GM18868 (cell line): ENCODE data around the gene TRIOBP.
"Not testable (repeated sequence)": the region's sequence is repeated elsewhere in the genome, so short reads cannot be mapped to it uniquely, and the experiment has no call there.

Experiments
- ATAC-seq: cut with Tn5 transposase; IDR thresholded peaks from one replicate; pipeline ENCODE4 v1.9.1; 2021; ENCODE audit warnings: mild to moderate bottlenecking, moderate library complexity; ENCODE audit not compliant: unreplicated experiment

The TRIOBP gene

GRCh38 chr22:37686002-37686982 lies 10.6 kb upstream of the TRIOBP start, which contains the start of gene NOL12:
TSS of gene NOL12 (plus strand) at chr22:37686343. CDS start at chr22:37686393, 50 bp downstream.
- ATAC-seq: peak; percentile 70

DNA sequence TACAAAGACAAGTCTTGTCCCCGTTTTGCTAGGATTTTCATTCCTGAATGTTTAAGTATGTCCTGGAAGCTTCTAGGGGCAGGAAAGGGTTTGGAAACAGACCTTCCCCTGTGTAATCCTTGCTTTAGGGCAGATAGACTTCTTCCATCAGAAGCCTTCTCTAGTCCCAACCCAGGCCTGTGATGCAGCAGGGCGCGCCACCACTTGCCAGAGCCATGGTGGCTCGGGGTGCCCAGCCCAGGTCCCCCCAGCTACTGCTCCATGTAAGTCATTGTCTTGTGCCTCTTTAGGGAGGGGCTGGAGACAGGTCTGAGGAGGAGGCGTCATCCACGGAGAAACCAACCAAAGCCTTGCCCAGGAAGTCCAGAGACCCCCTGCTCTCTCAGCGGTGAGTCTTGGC lies 6.4 kb upstream of the TRIOBP start:
- no peak for ATAC-seq

GRCh38 chr22:37690901-37691504 lies 5.8 kb upstream of the TRIOBP start:
- ATAC-seq: no peak

DNA sequence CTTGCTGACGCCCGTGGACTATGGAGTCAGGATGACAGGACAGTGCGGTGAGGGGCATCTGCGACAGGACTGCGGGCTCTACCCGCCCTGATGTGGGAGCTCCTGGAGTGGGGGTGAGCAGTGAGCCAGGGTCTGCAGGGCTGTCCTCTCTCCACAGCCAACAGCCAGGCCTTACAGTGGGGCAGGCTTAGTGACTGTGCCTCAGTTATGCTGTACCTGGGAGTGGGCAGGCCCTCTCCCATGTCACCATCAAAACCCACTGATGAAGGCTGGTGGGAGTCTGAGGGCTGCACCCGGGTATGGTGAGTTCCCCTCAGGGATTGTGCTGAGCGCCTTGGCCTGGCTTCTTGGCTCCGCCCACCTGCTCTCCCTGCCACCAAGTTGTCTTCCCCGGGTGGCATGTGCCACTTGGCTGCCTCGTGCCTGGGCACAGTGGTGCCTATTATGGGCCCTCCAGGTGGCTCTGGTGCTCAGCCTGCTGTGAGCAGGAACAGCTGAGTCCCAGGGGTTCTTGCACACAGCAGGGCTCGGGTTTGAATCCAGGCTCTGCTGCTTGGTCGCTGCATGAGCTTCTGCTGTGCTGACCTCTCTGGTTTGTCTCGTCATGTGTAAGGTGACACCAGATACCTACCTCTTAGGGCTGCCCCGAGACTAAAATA lies 4.1 kb upstream of the TRIOBP start:
- no peak for ATAC-seq

GRCh38 chr22:37694131-37694530 lies 2.7 kb upstream of the TRIOBP start:
- not testable (repeated sequence) for ATAC-seq

DNA sequence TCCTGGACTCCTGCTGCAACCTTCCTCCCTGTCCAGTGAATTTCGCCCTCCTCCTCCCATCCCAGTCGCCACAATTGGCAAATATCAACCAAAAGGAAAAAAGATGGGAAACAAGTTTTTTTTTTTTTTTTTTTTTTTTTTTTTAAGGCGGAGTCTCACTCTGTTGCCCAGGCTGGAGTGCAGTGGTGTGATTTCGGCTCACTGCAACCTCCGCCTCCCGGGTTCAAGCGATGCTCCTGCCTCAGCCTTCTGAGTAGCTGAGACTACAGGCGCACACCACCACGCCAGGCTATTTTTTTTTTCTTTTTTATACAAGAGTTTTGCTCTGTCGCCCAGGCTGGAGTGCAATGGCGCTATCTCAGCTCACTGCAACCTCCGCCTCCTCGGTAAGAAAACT lies 590 bp upstream of the TRIOBP start:
- ATAC-seq: not testable (repeated sequence)

DNA sequence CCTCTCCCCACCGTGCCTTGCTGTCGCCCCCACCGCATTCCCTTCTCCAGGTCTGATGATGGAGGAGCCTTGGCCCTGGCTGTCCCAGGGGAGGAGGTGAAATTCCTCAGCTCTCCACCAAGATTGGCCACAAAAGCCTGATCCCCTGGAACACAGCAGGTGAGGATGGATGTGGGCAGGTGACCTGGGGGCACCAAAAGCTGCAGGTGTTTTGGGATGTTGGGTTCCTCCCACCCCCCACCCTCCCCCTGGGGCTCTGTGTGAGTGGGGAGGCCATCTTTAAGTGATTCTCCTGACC lies 639 bp downstream of the TRIOBP start:
- ATAC-seq: no peak

GRCh38 chr22:37701141-37701786 lies 4.4 kb downstream of the TRIOBP start:
- no peak for ATAC-seq

DNA sequence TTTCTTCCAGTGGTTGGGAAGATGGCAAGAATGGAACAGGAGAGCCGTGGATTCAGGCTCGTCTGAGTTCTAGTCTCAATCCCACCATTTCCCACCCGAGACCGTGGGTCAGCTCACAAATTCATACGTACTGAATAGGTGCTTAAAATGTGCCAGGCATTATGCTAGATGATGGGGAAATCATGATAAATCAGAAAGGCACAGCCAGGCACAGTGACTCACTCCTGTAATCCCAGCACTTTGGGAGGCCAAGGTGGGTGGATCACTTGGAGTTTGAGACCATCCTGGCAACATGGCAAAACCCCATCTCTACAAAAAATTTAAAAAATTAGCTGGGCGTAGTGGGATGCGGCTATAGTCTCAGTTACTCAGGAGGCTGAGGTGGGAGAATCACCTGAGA lies 7.1 kb downstream of the TRIOBP start:
- no peak for ATAC-seq

DNA sequence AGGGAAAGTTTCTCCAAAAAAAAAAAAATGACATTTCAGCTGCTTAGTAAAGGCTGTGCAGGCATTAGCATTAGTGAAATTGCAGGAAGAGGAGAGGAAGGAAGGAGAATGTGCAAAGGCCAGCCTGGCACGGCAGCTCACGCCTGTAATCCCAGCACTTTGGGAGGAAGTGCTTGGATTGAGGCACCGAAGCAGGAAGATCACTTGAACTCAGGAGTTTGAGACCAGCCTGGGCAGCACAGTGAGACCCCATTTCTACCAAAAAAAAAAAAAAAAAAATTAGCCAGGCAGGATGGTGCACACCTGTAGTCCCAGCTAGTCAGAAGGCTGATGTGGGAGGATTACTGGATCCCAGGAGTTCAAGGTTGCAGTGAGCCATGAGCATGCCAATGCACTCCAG lies 7.8 kb downstream of the TRIOBP start:
- no peak for ATAC-seq

DNA sequence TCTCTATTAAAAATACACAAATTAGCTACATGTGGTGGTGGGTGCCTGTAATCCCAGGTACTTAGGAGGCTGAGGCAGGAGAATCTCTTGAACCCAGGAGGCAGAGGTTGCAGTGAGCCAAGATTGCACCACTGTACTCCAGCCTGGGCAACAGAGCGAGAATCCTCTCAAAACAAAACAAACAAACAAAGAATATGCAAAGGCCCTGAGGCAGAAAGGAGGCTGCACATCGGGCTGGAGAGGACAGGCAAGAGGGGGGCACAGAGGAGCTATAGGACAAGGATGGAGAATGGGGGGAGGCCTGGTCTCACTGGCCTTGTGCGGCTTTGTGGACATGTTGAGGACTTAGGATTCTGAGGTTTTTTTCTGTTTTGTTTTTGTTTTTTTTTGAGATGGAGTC lies 8.4 kb downstream of the TRIOBP start:
- no peak for ATAC-seq

DNA sequence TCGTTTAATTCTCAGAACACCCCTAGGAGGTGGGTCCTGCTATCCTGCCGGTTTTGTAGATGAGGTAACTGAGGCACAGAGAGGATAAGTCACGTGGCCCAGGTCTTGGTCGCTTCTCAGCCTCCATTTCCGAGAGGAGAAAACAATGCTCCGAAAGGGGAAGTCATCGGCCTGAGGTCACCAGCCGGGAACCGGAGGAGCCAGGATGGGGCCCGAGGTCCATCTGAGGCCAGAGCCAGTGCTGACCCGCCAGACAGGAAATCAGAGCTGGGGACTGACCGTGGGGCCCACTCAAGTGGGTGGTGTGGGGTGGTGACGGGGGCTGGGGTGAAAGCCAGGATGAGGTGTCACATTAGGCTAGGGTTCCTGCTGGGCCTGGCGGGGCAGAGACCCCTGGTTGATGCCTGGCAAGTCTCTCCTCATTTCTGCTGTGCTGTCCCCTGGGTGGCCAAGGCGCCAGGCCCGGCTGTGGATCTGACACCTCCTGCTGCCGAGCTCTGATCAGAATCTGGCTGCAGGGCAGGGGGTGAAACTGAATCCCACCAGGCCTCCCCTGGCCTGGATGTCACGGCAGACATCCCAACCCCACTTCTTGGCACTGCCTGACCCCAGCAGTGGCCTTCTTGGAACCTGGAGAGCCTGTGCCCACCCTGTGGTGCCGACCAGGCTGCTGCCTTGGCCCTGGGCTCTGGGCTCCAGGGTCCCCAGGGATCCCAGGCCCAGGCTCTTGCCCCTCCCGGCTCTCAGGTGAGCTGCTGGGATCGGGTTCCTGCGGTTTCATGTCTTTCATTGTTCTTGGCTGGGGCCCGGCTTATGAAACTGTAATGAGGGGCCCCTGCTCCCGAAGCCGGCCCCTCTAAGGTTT lies 12.0 kb downstream of the TRIOBP start:
- no peak for ATAC-seq

DNA sequence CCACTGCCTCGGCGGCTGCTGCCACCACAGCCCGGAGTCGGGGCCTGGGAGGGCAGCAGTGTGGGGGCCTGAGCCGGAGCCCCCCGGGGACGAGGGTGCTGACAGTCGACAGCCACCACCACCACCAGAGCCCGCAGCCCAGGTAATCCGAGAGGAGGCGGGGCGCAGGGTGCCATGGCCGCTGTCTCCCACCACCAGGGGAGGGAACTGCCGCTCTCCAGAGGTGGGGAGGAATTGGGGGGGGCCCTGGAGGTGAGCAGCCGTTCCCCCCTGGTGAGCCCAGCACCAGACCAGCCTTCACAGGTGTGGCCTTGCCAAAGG lies 12.6 kb downstream of the TRIOBP start:
- ATAC-seq: no peak

- no peak for ATAC-seq
Observed at GRCh38 chr22:37710675-37711074, 13.8 kb downstream of the TRIOBP start.

DNA sequence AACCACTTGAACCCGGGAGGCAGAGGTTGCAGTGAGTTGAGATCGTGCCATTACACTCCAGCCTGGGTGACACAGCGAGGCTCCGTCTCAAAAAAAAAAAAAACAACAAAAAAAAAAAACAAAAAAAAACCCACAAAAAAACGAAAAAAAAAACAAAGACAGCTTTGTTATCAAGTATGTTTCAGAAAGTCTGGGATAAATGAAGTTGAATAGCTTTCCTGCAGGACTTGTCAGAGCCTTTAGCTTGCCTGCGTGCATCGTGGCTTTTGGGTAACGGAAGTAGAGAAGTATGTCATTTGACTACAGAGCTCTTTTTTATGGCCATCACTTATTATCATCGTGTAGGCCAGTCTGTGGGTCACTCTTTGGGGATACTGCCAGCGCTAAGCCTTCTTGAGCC lies 14.6 kb downstream of the TRIOBP start:
- ATAC-seq: no peak

GRCh38 chr22:37713761-37714160 lies 16.9 kb downstream of the TRIOBP start:
- no peak for ATAC-seq

GRCh38 chr22:37714634-37715033 lies 17.8 kb downstream of the TRIOBP start:
- no peak for ATAC-seq

DNA sequence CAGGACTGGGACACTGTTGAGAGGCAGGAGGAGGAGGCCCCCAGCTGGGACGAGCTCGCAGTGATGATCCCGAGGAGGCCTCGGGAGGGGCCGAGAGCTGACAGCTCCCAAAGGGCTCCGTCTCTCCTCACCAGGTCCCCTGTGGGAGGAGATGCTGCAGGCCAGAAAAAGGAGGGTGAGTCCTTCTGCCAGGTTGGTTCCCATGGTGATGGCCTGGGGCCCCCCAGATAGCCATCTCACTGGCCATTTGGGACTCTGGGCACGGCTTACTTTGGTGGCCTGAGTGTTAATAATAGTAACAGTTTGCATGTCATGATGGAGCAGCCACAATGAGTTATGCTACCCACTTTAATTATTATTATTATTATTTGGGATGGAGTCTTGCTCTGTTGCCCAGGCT lies 18.9 kb downstream of the TRIOBP start:
- ATAC-seq: no peak

GRCh38 chr22:37716708-37717107 lies 19.9 kb downstream of the TRIOBP start:
- ATAC-seq: no peak

GRCh38 chr22:37717235-37717634 lies 20.4 kb downstream of the TRIOBP start:
- ATAC-seq: not testable (repeated sequence)
